ENCODE results near the gene PCNX1.

The PCNX1 gene

GRCh38 chr14:70906793-70907175 lies 475 bp upstream of the PCNX1 start:
- Histone ChIP-seq H4K20me1 (ENCODE audit: low read depth, low read length) (peaks cover 13% of the 10 kb centered on the region; the same call in 1 of the 2 replicates), H3K27me3 (ENCODE audit: low read length) (no peaks in the 10 kb centered on the region), H3K79me2 (ENCODE audit: insufficient read depth, low read length) (peaks cover 27% of the 10 kb centered on the region), H3F3A (ENCODE audit: insufficient read depth) (peaks cover 3% of the 10 kb centered on the region; the same call in 1 of the 2 replicates), H3K4me2 (ENCODE audit: low read depth, low read length, poor library complexity, severe bottlenecking) (peak overlapping the region; percentile 88), H3K4me3 (ENCODE audit: insufficient read depth, low read length, poor library complexity, severe bottlenecking) (peak overlapping the region; percentile 57), H3K9me2 (replicated peaks; ENCODE audit: insufficient read depth, low read length) (no peaks in the 10 kb centered on the region), H3K36me3 (ENCODE audit: low read length) (no peaks in the 10 kb centered on the region), H3K27ac (ENCODE audit: low read depth, low read length) (peak overlapping the region; percentile 63), H3K9ac (ENCODE audit: low read length) (peak overlapping the region; percentile 82), H3K9me3 (ENCODE audit: insufficient read depth, low read length) (no peaks in the 10 kb centered on the region), H2AFZ (ENCODE audit: low read depth, low read length, severe bottlenecking) (peak overlapping the region; percentile 100)
- TF ChIP-seq CTCF (IDR thresholded peaks at IDR 0.05; ENCODE audit: insufficient read depth, low read length, poor library complexity, severe bottlenecking) (no peak), EZH2phosphoT487 (conservative IDR thresholded peaks at IDR 0.05; ENCODE audit: low read length) (no peak)

GRCh38 chr14:70907996-70908934 lies 1.0 kb downstream of the PCNX1 start:
- Histone ChIP-seq H2AFZ (ENCODE audit: low read depth, low read length, severe bottlenecking) (peak overlapping the region; percentile 93), H3F3A (ENCODE audit: insufficient read depth) (peaks cover 3% of the 10 kb centered on the region; the same call in 1 of the 2 replicates), H3K9me3 (ENCODE audit: insufficient read depth, low read length) (no peaks in the 10 kb centered on the region), H3K4me2 (ENCODE audit: low read depth, low read length, poor library complexity, severe bottlenecking) (peak overlapping the region; percentile 67), H3K36me3 (ENCODE audit: low read length) (no peaks in the 10 kb centered on the region), H3K9ac (ENCODE audit: low read length) (peak overlapping the region; percentile 82), H3K27ac (ENCODE audit: low read depth, low read length) (peak overlapping the region; percentile 63), H4K20me1 (ENCODE audit: low read depth, low read length) (peaks cover 13% of the 10 kb centered on the region; the same call in 1 of the 2 replicates), H3K9me2 (replicated peaks; ENCODE audit: insufficient read depth, low read length) (no peaks in the 10 kb centered on the region), H3K79me2 (ENCODE audit: insufficient read depth, low read length) (peaks cover 39% of the 10 kb centered on the region), H3K4me3 (ENCODE audit: insufficient read depth, low read length, poor library complexity, severe bottlenecking) (peak overlapping the region; percentile 57), H3K27me3 (ENCODE audit: low read length) (no peaks in the 10 kb centered on the region)
- TF ChIP-seq EZH2phosphoT487 (conservative IDR thresholded peaks at IDR 0.05; ENCODE audit: low read length) (no peak), CTCF (IDR thresholded peaks at IDR 0.05; ENCODE audit: insufficient read depth, low read length, poor library complexity, severe bottlenecking) (no peak)

GRCh38 chr14:70908935-70909641 lies 1.8 kb downstream of the PCNX1 start:
- H3K4me2 ChIP-seq (ENCODE audit: low read depth, low read length, poor library complexity, severe bottlenecking), result peak overlapping the region; percentile 67
- no peaks in the 10 kb centered on the region for H3K27me3 ChIP-seq (ENCODE audit: low read length)
- no peaks in the 10 kb centered on the region for H3K36me3 ChIP-seq (ENCODE audit: low read length)
- no peak overlapping the region for H3K27ac ChIP-seq (ENCODE audit: low read depth, low read length)
- H3K9me2 ChIP-seq (replicated peaks; ENCODE audit: insufficient read depth, low read length), result no peaks in the 10 kb centered on the region
- H3K79me2 ChIP-seq (ENCODE audit: insufficient read depth, low read length), result peaks cover 47% of the 10 kb centered on the region
- H2AFZ ChIP-seq (ENCODE audit: low read depth, low read length, severe bottlenecking), result no peak overlapping the region
- no peaks in the 10 kb centered on the region for H3K9me3 ChIP-seq (ENCODE audit: insufficient read depth, low read length)
- peak overlapping the region; percentile 57 for H3K4me3 ChIP-seq (ENCODE audit: insufficient read depth, low read length, poor library complexity, severe bottlenecking)
- peak overlapping the region; percentile 82 for H3K9ac ChIP-seq (ENCODE audit: low read length)
- H3F3A ChIP-seq (ENCODE audit: insufficient read depth), result peaks cover 3% of the 10 kb centered on the region; the same call in 1 of the 2 replicates
- peaks cover 13% of the 10 kb centered on the region; the same call in 1 of the 2 replicates for H4K20me1 ChIP-seq (ENCODE audit: low read depth, low read length)
- TF ChIP-seq CTCF (IDR thresholded peaks at IDR 0.05; ENCODE audit: insufficient read depth, low read length, poor library complexity, severe bottlenecking) (no peak), EZH2phosphoT487 (conservative IDR thresholded peaks at IDR 0.05; ENCODE audit: low read length) (0 out of 2 replicates have a peak, but pooled peaks have one; percentile 39)

Measured in SU-DHL-6 (cell line).